GM19099 (cell line): Measurements from ENCODE around the gene KAT7.

Source experiments
- POLR2A ChIP-seq: IDR thresholded peaks from 3 replicates; pipeline ENCODE4 v1.6.1; 2011; ENCODE audit warnings: low read depth; ENCODE audit not compliant: insufficient read length; ENCODE audit errors: extremely low read depth

Gene KAT7

DNA sequence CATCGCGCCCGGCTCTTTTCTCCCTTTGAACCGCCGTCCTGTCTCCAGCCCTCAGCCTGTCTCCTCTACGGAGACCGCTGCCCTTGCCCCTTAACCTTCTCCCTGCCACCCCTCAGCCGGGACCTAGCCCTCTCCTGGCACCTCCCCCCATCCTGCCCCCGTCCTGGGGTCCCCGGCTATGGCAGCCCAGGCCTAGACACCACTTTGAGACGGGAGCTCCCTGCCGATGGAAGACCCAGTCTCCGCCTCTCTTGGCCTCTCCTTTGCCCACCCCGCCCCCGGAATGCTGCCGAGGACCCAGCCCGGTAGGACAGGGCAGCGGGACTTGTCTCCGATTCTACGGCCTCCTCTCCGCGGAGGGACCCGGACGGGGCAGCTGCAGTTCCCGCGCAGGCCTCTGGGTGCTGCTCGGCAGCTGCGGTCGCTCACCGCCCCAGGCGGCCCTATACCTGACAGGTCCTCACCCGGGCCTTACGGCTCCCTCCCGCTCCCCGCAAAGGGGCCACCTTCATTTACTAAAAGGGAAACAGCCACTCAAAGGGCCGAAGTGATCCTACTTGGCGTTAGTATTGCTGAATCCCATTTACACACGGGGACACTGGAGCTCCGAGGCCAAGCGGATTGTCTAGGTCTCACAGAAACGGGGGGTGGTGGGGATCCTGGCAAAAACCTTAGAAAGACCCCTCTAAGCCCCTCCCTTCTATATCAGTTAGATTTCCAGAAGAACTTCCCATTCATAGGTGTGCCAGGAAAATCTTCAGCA is 92.0 kb downstream of the KAT7 start:
- no peak for TF ChIP-seq POLR2A

DNA sequence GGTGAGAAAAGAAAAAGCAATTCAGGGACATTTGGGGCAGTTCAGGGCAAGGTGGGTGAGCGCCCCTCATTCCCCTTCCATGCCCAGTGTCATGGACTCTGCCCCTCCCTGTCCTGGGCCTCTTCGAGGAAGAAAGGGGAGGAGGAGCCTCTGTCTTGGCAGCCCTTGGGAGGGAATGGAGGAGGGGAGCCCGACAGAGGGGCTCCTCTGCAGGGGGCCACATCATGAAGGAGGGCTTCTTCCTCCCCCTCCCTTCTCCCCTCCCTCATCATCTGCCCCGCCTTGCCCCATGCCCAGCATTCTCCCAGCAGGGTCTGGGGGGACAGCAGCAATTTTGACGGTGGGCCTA is 92.5 kb downstream of the KAT7 start:
- no peak for TF ChIP-seq POLR2A

GRCh38 chr17:49882434-49882833 is 94.0 kb downstream of the KAT7 start:
- TF ChIP-seq POLR2A = no peak
